IMR-90 (cell line): Measurements from ENCODE around the gene OSBPL2. TPM values are rescaled to one million over a fixed set of nuclear protein-coding genes. Genes with fewer than 3 reads are reported as not detected.

Experiments used
- ATAC-seq: fragments of 200-7000 bp; cut with Tn5 transposase; 2 replicates; pipeline ENCODE4 v1.9.1; 2020; ENCODE audit warnings: low read depth, mild to moderate bottlenecking, moderate library complexity
- BruUV-seq: library from RNA; stranded (reverse); fragments of 400-500 nt; replicated peaks from 2 replicates; lab custom pipeline; 2021; lab: Mats Ljungman, UMichigan
- CTCF ChIA-PET: fragments of 300-600 bp; formaldehyde crosslinking; extraction: SDS; loops from one replicate; lab custom pipeline; 2021; ENCODE audit warnings: antibody characterized with exemption; lab: Yijun Ruan, JAX
- POLR2A ChIA-PET: fragments of 300-600 bp; sonication (Branson Sonifier 250); formaldehyde crosslinking; loops from one replicate; lab custom pipeline; 2022; ENCODE audit warnings: antibody characterized with exemption; ENCODE audit not compliant: unreplicated experiment; lab: Charles Lee
- DNase-seq: peaks from one replicate; pipeline ENCODE4 v3.0.0; 2013
- H2AFZ ChIP-seq: replicated peaks from 2 replicates; pipeline ENCODE3; 2013; ENCODE audit warnings: low read length, mild to moderate bottlenecking; ENCODE audit not compliant: poor library complexity
- H2AK5ac ChIP-seq: 2 replicates; pipeline ENCODE4 v1.6.1; 2013; ENCODE audit warnings: low read depth, low read length, inconsistent platforms
- H2AK9ac ChIP-seq: replicated peaks from 2 replicates; pipeline ENCODE3; 2013; ENCODE audit warnings: mild to moderate bottlenecking, low read depth, low read length, moderate library complexity; ENCODE audit not compliant: poor library complexity
- H2BK120ac ChIP-seq: 2 replicates; pipeline ENCODE4 v1.6.1; 2013; ENCODE audit warnings: low read depth, low read length, inconsistent platforms
- H2BK15ac ChIP-seq: 3 replicates; pipeline ENCODE4 v1.6.1; 2013; ENCODE audit warnings: low read depth, low read length, inconsistent platforms
- H2BK20ac ChIP-seq: 2 replicates; pipeline ENCODE4 v1.6.1; 2013; ENCODE audit warnings: low read depth, mild to moderate bottlenecking, inconsistent platforms, low read length, moderate library complexity
- H2BK5ac ChIP-seq: 2 replicates; pipeline ENCODE4 v1.6.1; 2013; ENCODE audit warnings: mild to moderate bottlenecking, low read depth, low read length, inconsistent platforms; ENCODE audit not compliant: poor library complexity, severe bottlenecking
- H3K14ac ChIP-seq: replicated peaks from 2 replicates; pipeline ENCODE4 v1.6.1; 2013; ENCODE audit warnings: low read depth, low read length, inconsistent platforms
- H3K18ac ChIP-seq: 2 replicates; pipeline ENCODE4 v1.6.1; 2013; ENCODE audit warnings: low read depth, low read length, control low read depth
- H3K23ac ChIP-seq: 2 replicates; pipeline ENCODE4 v1.6.1; 2013; ENCODE audit warnings: low read depth, low read length, inconsistent platforms
- H3K27ac ChIP-seq: 2 replicates; pipeline ENCODE4 v1.5.1; 2013; ENCODE audit warnings: mild to moderate bottlenecking, control low read depth, low read length; ENCODE audit not compliant: insufficient read depth
- H3K27me3 ChIP-seq: 2 replicates; pipeline ENCODE4 v1.6.1; 2013; ENCODE audit warnings: low read length; ENCODE audit not compliant: control insufficient read depth, insufficient read depth
- H3K36me3 ChIP-seq: 2 replicates; pipeline ENCODE4 v1.6.1; 2013; ENCODE audit warnings: low read length, mixed read lengths; ENCODE audit not compliant: control insufficient read depth, insufficient read depth
- H3K4ac ChIP-seq: 2 replicates; pipeline ENCODE4 v1.6.1; 2013; ENCODE audit warnings: low read depth, low read length, inconsistent platforms
- H3K4me1 ChIP-seq: 2 replicates; pipeline ENCODE4 v1.6.1; 2013; ENCODE audit warnings: low read length, mixed read lengths; ENCODE audit not compliant: control insufficient read depth, insufficient read depth
- H3K4me2 ChIP-seq: 2 replicates; pipeline ENCODE4 v1.6.1; 2013; ENCODE audit warnings: low read depth, mild to moderate bottlenecking, control low read depth, low read length, moderate library complexity
- H3K4me3 ChIP-seq: 2 replicates; pipeline ENCODE4 v1.5.1; 2013; ENCODE audit warnings: low read depth, mild to moderate bottlenecking, control low read depth, low read length, moderate library complexity; ENCODE audit not compliant: insufficient read depth
- H3K56ac ChIP-seq: 2 replicates; pipeline ENCODE4 v1.6.1; 2013; ENCODE audit warnings: low read length, inconsistent platforms; ENCODE audit not compliant: insufficient read depth; ENCODE audit errors: extremely low read depth
- H3K79me1 ChIP-seq, 2 experiments: 2 replicates each; pipeline ENCODE4 v1.6.1; 2013; ENCODE audit warnings: low read length in 2 of 2, inconsistent platforms in 1 of 2, low read depth in 1 of 2
- H3K9ac ChIP-seq: 2 replicates; pipeline ENCODE4 v1.6.1; 2013; ENCODE audit warnings: low read depth, low read length, control low read depth
- H3K9me1 ChIP-seq: 2 replicates; pipeline ENCODE4 v1.6.1; 2013; ENCODE audit warnings: low read length, inconsistent platforms; ENCODE audit not compliant: insufficient read depth
- H3K9me3 ChIP-seq: 2 replicates; pipeline ENCODE4 v1.6.1; 2013; ENCODE audit warnings: low read length; ENCODE audit not compliant: control insufficient read depth, insufficient read depth
- H4K20me1 ChIP-seq: 2 replicates; pipeline ENCODE4 v1.6.1; 2013; ENCODE audit warnings: low read length, inconsistent platforms; ENCODE audit not compliant: insufficient read depth
- H4K5ac ChIP-seq: 2 replicates; pipeline ENCODE4 v1.6.1; 2013; ENCODE audit warnings: mild to moderate bottlenecking, low read depth, low read length, control low read depth
- H4K8ac ChIP-seq, 2 experiments: 2 replicates each; pipeline ENCODE4 v1.6.1; 2013; ENCODE audit warnings: low read depth in 2 of 2, low read length in 2 of 2, control low read depth in 1 of 2, inconsistent platforms in 1 of 2
- H4K91ac ChIP-seq: 2 replicates; pipeline ENCODE4 v1.6.1; 2013; ENCODE audit warnings: low read depth, low read length, inconsistent platforms; ENCODE audit not compliant: insufficient read depth
- BHLHE40 ChIP-seq: fragments of 150-350 bp; IDR thresholded peaks from 2 replicates; pipeline ENCODE4 v1.6.1; 2016; ENCODE audit warnings: mild to moderate bottlenecking, low read depth, low read length
- CEBPB ChIP-seq: IDR thresholded peaks from 2 replicates; pipeline ENCODE4 v1.6.1; 2012; ENCODE audit warnings: low read depth, low read length, improper control_type of control experiment
- CTCF ChIP-seq: conservative IDR thresholded peaks from 2 replicates; pipeline ENCODE4 v1.5.1; 2012; ENCODE audit warnings: mild to moderate bottlenecking, low read depth, low read length, improper control_type of control experiment
- FOS ChIP-seq: fragments of 150-350 bp; IDR thresholded peaks from 2 replicates; pipeline ENCODE4 v1.6.1; 2016; ENCODE audit warnings: low read depth, low read length
- MAFK ChIP-seq: IDR thresholded peaks from 2 replicates; pipeline ENCODE4 v1.6.1; 2012; ENCODE audit warnings: low read depth, low read length, improper control_type of control experiment
- MAZ ChIP-seq: IDR thresholded peaks from 2 replicates; pipeline ENCODE4 v1.6.1; 2012; ENCODE audit warnings: low read depth, mild to moderate bottlenecking, low read length, improper control_type of control experiment, moderate library complexity, borderline replicate concordance
- NFE2L2 ChIP-seq: fragments of 150-350 bp; IDR thresholded peaks from 2 replicates; pipeline ENCODE4 v1.6.1; 2016; ENCODE audit warnings: low read depth, mild to moderate bottlenecking, low read length
- POLR2A ChIP-seq: IDR thresholded peaks from 2 replicates; pipeline ENCODE4 v1.6.1; 2012; ENCODE audit warnings: mild to moderate bottlenecking, low read depth, low read length
- RAD21 ChIP-seq: IDR thresholded peaks from 2 replicates; pipeline ENCODE4 v1.6.1; 2012; ENCODE audit warnings: low read length, improper control_type of control experiment
- RCOR1 ChIP-seq: IDR thresholded peaks from 2 replicates; pipeline ENCODE4 v1.6.1; 2012; ENCODE audit warnings: mild to moderate bottlenecking, low read length, improper control_type of control experiment; ENCODE audit not compliant: insufficient replicate concordance
- RFX5 ChIP-seq: IDR thresholded peaks from 2 replicates; pipeline ENCODE4 v1.8.0; 2012; ENCODE audit warnings: low read depth, mild to moderate bottlenecking, low read length, moderate library complexity
- SMC3 ChIP-seq: fragments of 150-350 bp; IDR thresholded peaks from 2 replicates; pipeline ENCODE4 v1.6.1; 2016; ENCODE audit warnings: low read depth, mild to moderate bottlenecking, antibody characterized with exemption, low read length, moderate library complexity
- WGBS, 2 experiments: methylation state at CpG; one replicate each; pipeline versions ENCODE4 v1.1.5 to v1.1.7; 2013; ENCODE audit warnings: missing lambda C conversion rate in 2 of 2; ENCODE audit not compliant: insufficient read length in 1 of 2; ENCODE audit errors: extremely low coverage in 2 of 2; 5-methylcytosine and 5-hydroxymethylcytosine counted together
- dilution Hi-C: fragments of 300-500 bp; cut with HindIII; formaldehyde crosslinking; loops from one replicate; pipeline ENCODE4 v1.14.3; 2018; ENCODE audit warnings: low sequenced_read_pairs; ENCODE audit not compliant: unreplicated experiment
- in situ Hi-C: fragments of 300-500 bp; cut with MboI; formaldehyde crosslinking; loops from 3 replicates; pipeline ENCODE4 v1.14.3; 2019; ENCODE audit warnings: low sequenced_read_pairs, inconsistent platforms, mixed read lengths
- intact Hi-C: fragments of 100-400 bp; cut with micrococcal nuclease; formaldehyde crosslinking; loops from 2 replicates; pipeline ENCODE4 v1.10.0; 2022
- polyA plus RNA-seq, 3 experiments: library from polyadenylated mRNA; depleted of rRNA; stranded (reverse); fragments of >200 nt; gene quantifications; 2 replicates each; pipeline ENCODE4 v1.2.3, GENCODE V29; 2012; ENCODE audit warnings: low replicate concordance in 1 of 3
- total RNA-seq: library from RNA; depleted of rRNA; stranded (reverse); fragments of >200 nt; gene quantifications from 2 replicates; pipeline ENCODE4 v1.2.3, GENCODE V29; 2012
- TF ChIP-seq, protein P1 (sequence below): fragments of 150-350 bp; IDR thresholded peaks from 2 replicates; pipeline ENCODE4 v1.6.1; 2016; ENCODE audit warnings: low read depth, mild to moderate bottlenecking, low read length, moderate library complexity, borderline replicate concordance
- TF ChIP-seq, protein P2 (sequence below): fragments of 150-350 bp; IDR thresholded peaks from 2 replicates; pipeline ENCODE4 v1.6.1; 2017; ENCODE audit warnings: mild to moderate bottlenecking, antibody characterized with exemption, low read length, low read depth

OSBPL2 gene
- total and polyA plus RNA-seq, 2 of the 4 experiments (the other 2 are of a cell fraction): 19.3 to 27.6 TPM

DNA sequence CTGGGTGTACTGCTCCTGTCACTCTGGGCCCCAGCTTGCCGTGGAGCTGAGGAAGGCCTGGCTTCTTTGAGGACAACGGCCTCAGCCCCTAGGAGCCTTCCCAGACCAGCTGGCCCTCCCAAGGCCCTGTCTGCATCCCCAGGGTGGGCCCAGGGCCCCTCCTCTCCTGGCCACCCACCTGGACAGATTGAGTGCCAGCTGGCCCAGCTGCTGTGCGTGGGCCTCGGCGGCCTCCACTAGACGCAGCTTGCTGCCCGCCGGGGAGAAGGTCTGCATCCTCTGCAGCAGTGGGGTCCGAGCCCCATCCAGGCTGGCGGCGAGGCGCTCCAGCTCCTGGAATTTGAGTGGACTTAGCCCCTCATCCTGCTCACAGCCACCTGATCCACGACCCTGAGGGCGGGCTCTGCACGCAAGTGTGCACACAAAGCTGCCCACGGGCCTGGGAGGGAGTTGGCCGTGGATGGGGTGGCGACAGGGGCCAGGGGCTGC, 78.9 kb downstream of the OSBPL2 start:
- H2AFZ ChIP-seq: no peak overlapping the region
- H2AK9ac ChIP-seq: no peak overlapping the region
- H3K9ac ChIP-seq: no peak overlapping the region
- ChIA-PET POLR2A (no interaction called here), CTCF (no interaction called here)
- H2BK15ac ChIP-seq: no peak overlapping the region
- H3K4me1 ChIP-seq: no peaks in the 10 kb centered on the region
- H3K4me3 ChIP-seq: no peak overlapping the region
- H2BK5ac ChIP-seq: no peak overlapping the region
- dilution Hi-C loops (no loop called here), intact Hi-C loops (no loop called here), in situ Hi-C loops (no loop called here)
- DNase-seq: no peak
- H2BK120ac ChIP-seq: no peak overlapping the region
- H3K23ac ChIP-seq: no peak overlapping the region
- no peaks in the 10 kb centered on the region for H3K9me1 ChIP-seq
- no peak overlapping the region for H4K5ac ChIP-seq
- H3K27ac ChIP-seq: no peak overlapping the region
- H3K79me1 ChIP-seq: no peaks in the 10 kb centered on the region
- no peak overlapping the region for H3K4me2 ChIP-seq
- H4K8ac ChIP-seq: no peak overlapping the region
- H3K36me3 ChIP-seq: peaks cover 45% of the 10 kb centered on the region; the same call in 1 of the 2 replicates
- no peak overlapping the region for H2BK20ac ChIP-seq
- no peaks in the 10 kb centered on the region for H3K27me3 ChIP-seq
- no peaks in the 10 kb centered on the region for H4K20me1 ChIP-seq
- no TSS peak for BruUV-seq
- 79% methylated on average over 10 of the region's 18 CpGs; no CpG with 5 or more reads in 1 of the 2 experiments for WGBS, 2 experiments
- H3K18ac ChIP-seq: no peak overlapping the region
- H3K9me3 ChIP-seq: no peaks in the 10 kb centered on the region
- H4K91ac ChIP-seq: no peak overlapping the region
- no peak overlapping the region for H2AK5ac ChIP-seq
- H3K14ac ChIP-seq: no peak overlapping the region
- no peak overlapping the region for H3K4ac ChIP-seq
- no peak for ATAC-seq
- H3K56ac ChIP-seq: no peak overlapping the region
- TF ChIP-seq MAFK (no peak), BHLHE40 (no peak), CEBPB (no peak), POLR2A (no peak), SMC3 (no peak), FOS (no peak), RCOR1 (no peak), MAZ (no peak), RAD21 (no peak), RFX5 (no peak), CTCF (no peak), NFE2L2 (no peak)
- TF ChIP-seq, protein P1, sequence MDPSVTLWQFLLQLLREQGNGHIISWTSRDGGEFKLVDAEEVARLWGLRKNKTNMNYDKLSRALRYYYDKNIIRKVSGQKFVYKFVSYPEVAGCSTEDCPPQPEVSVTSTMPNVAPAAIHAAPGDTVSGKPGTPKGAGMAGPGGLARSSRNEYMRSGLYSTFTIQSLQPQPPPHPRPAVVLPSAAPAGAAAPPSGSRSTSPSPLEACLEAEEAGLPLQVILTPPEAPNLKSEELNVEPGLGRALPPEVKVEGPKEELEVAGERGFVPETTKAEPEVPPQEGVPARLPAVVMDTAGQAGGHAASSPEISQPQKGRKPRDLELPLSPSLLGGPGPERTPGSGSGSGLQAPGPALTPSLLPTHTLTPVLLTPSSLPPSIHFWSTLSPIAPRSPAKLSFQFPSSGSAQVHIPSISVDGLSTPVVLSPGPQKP: no peak
- TF ChIP-seq, protein P2, sequence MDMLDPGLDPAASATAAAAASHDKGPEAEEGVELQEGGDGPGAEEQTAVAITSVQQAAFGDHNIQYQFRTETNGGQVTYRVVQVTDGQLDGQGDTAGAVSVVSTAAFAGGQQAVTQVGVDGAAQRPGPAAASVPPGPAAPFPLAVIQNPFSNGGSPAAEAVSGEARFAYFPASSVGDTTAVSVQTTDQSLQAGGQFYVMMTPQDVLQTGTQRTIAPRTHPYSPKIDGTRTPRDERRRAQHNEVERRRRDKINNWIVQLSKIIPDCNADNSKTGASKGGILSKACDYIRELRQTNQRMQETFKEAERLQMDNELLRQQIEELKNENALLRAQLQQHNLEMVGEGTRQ: no peak
